ENCODE measurements around the gene ZNF511. TPM values are rescaled to one million over a fixed set of nuclear protein-coding genes. Genes with fewer than 3 reads are reported as not detected.

The ZNF511 gene
- total RNA-seq, 4 donors from 2014 or later = 23.1 to 45.5 (median 30.0) TPM

DNA sequence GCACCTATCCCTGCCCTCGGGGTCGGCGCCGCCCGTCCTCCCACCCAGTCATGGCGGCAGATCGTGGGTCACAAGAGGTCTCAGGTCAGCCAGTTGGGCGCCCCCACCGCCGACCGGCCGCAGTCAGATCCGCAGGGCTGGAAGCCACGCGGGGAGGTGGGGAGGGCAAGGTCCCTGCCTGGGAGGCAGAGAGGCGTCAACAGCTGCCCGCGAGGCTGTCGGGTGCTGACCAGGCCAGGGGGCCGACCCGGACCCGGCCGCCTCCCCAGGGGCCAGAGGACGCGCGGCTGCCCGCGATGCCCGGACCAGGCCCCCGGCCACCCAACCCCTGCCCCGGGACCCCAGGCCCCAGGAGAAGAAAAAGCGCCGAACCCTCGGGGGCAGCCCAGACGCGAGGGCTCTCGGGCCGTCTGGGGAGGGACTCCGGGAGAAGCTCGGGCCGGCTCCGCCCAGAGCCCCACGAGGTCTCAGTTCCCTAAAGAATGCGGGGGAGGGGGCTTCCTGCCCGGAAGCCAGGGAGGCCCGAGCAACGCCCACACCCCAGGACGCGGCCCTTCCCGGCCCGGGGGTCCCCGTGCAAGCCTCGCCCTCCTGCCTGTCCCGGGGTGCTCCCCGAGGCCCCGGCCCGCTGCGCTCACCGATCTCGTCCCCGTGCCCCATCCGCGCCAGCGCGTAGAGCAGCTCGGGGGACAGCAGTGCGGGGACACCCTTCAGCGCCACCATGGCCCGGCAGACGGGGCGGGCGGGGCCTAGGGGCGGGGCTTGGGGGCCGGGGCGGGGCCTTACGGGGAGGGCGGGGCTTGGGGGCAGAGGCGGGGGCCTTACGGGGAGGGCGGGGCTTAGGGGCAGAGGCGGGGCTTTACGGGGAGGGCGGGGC lies 48.8 kb downstream of the ZNF511 start, which contains the start of gene FUOM:
Gene FUOM, minus strand, starts transcription at position 735 of the 877 bp plus-strand sequence. Its CDS starts 12 bp downstream, at position 723.
- H3K4me1 ChIP-seq = no peaks in the 10 kb centered on the region
- H3K4me3 ChIP-seq = peak within 1 kb of the TSS; percentile 16 to 47
- intact Hi-C loops (cut with DNase I; ENCODE audit: low total_unique reads) = no loop called here
- no peaks in the 10 kb centered on the region for H3K27me3 ChIP-seq
- H3K36me3 ChIP-seq = no peaks in the 10 kb centered on the region
- TF ChIP-seq, protein P1, sequence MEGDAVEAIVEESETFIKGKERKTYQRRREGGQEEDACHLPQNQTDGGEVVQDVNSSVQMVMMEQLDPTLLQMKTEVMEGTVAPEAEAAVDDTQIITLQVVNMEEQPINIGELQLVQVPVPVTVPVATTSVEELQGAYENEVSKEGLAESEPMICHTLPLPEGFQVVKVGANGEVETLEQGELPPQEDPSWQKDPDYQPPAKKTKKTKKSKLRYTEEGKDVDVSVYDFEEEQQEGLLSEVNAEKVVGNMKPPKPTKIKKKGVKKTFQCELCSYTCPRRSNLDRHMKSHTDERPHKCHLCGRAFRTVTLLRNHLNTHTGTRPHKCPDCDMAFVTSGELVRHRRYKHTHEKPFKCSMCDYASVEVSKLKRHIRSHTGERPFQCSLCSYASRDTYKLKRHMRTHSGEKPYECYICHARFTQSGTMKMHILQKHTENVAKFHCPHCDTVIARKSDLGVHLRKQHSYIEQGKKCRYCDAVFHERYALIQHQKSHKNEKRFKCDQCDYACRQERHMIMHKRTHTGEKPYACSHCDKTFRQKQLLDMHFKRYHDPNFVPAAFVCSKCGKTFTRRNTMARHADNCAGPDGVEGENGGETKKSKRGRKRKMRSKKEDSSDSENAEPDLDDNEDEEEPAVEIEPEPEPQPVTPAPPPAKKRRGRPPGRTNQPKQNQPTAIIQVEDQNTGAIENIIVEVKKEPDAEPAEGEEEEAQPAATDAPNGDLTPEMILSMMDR (IDR thresholded peaks at IDR 0.05) = no peak
- no peak for TF ChIP-seq POLR2A (IDR thresholded peaks at IDR 0.05)
- H3K9me3 ChIP-seq = no peaks in the 10 kb centered on the region
- peak within 1 kb of the TSS in 1 of 2 donors; percentile 74 for H3K27ac ChIP-seq
- peak; percentile 39 to 40 for DNase-seq

DNA sequence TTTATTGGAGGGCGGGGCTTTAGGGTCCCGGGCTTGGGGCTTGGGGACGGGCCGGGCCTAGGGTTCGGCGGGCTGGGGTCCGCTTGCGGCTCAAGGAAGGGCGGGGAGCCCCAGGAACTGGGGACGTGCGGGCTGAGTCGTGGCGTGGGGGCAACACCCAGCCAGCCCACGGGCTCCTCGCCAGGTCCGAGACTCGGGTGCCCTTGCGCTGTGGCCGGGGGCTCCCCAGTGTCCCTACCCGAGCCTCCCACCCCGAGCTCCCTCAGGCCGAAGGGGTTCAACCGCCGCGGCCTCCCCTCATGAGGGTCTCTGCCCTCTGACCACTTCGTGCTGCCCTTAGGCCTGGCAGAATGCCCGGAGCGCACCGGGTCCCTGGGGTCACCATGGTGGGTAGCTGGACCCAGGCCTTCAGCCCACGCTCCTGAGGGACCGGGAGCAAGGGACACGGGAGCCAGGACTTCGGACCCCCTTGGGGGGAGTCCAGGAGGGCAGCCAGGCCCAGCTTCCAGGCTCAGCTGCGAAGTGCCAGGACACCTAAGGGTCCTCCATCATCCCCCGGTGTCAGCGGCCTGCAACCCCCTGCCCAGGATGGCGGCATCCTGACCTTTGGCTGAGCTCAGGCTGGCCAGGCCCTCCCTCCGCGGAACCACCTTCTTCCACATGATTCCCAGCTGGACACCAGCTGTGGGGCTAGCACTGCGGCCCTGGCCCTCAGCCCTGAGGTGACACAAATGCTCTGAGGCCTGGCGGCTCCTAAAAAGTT lies 49.6 kb downstream of the ZNF511 start:
- H3K27ac ChIP-seq = peak overlapping the region in 1 of 2 donors; percentile 74
- intact Hi-C loops (cut with DNase I; ENCODE audit: low total_unique reads) = no loop called here
- DNase-seq = peak in 1 of 2 donors; percentile 35
- no peaks in the 10 kb centered on the region for H3K36me3 ChIP-seq
- TF ChIP-seq, protein P1 (IDR thresholded peaks at IDR 0.05) = no peak
- TF ChIP-seq POLR2A (IDR thresholded peaks at IDR 0.05) = no peak
- H3K4me1 ChIP-seq = no peaks in the 10 kb centered on the region
- no peaks in the 10 kb centered on the region for H3K9me3 ChIP-seq
- no peak overlapping the region for H3K4me3 ChIP-seq
- H3K27me3 ChIP-seq = no peaks in the 10 kb centered on the region

DNA sequence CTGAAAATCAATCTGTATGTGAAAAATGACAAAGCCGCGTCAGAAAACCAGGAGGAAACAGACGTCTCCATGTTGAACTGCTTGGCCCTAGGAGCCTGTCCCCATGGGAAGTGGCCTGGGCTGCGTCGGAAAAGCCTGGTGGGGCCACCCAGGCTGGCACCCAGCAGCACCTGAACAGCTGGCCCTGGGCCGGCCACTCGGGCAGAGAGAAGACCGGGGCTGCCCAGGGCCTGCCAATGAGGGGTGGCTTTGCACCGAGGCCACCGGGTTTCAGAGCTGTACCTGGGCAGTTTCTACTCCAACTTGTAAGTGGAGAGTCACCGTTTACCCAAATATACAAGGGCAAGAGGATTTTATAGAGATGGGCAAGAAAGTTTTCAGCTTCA lies 50.2 kb downstream of the ZNF511 start:
- Histone ChIP-seq H3K9me3 (no peaks in the 10 kb centered on the region), H3K27me3 (no peaks in the 10 kb centered on the region), H3K4me3 (no peak overlapping the region), H3K4me1 (no peaks in the 10 kb centered on the region), H3K36me3 (no peaks in the 10 kb centered on the region), H3K27ac (no peak overlapping the region)
- no peak for TF ChIP-seq POLR2A (IDR thresholded peaks at IDR 0.05)
- TF ChIP-seq, protein P1 (IDR thresholded peaks at IDR 0.05) = no peak
- DNase-seq = no peak
- intact Hi-C loops (cut with DNase I; ENCODE audit: low total_unique reads) = no loop called here

DNA sequence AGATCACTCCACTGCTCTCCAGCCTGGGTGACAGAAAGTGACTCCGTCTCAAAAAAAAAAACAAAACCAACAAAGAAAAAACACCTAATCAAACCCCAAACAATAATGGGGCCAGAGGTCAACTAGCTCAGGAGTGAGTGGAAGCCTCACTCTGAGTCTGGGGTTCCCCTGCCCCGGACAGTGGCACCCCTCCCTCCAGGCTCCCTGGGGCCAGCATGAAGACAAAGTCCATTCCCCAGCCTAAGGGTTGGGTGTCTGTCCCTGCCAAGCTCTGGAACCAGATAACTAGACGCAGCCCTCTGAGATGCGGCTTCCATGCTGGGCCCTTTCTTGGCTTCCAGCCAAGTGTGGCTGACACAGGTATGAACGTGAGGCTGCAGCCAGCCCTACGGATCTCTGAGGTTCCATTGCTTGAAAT lies 50.8 kb downstream of the ZNF511 start:
- intact Hi-C loops (cut with DNase I; ENCODE audit: low total_unique reads) = no loop called here
- no peak overlapping the region for H3K27ac ChIP-seq
- TF ChIP-seq, protein P1 (IDR thresholded peaks at IDR 0.05) = no peak
- TF ChIP-seq POLR2A (IDR thresholded peaks at IDR 0.05) = no peak
- no peak for DNase-seq
- no peaks in the 10 kb centered on the region for H3K27me3 ChIP-seq
- H3K36me3 ChIP-seq = no peaks in the 10 kb centered on the region
- no peaks in the 10 kb centered on the region for H3K9me3 ChIP-seq
- no peak overlapping the region for H3K4me3 ChIP-seq
- no peaks in the 10 kb centered on the region for H3K4me1 ChIP-seq

Measured in uterus (tissue), 4 donors.